ENCODE measurements around the gene KCNK17.

Gene KCNK17

GRCh38 chr6:39266782-39267355, 47.4 kb downstream of the KCNK17 start:
- H3K4me3 ChIP-seq (ENCODE audit: low read depth, low read length): no peak overlapping the region
- no peak overlapping the region for H3K27ac ChIP-seq (ENCODE audit: low read depth, low read length)
- no peaks in the 10 kb centered on the region for H3K79me2 ChIP-seq (ENCODE audit: control insufficient read depth, insufficient read depth, low read length, unreplicated experiment)
- no peak overlapping the region for H2AFZ ChIP-seq (ENCODE audit: low read length, unreplicated experiment)
- H3K36me3 ChIP-seq (ENCODE audit: insufficient read depth, low read length): no peaks in the 10 kb centered on the region
- no peaks in the 10 kb centered on the region for H3K4me1 ChIP-seq (ENCODE audit: control insufficient read depth, insufficient read depth, low read length, unreplicated experiment)
- peaks cover 3% of the 10 kb centered on the region; the same call in 1 of the 2 replicates for H3K27me3 ChIP-seq (ENCODE audit: insufficient read depth, low read length)

- H3K4me1 ChIP-seq (ENCODE audit: control insufficient read depth, insufficient read depth, low read length, unreplicated experiment): no peaks in the 10 kb centered on the region
- H3K27ac ChIP-seq (ENCODE audit: low read depth, low read length): no peak overlapping the region
- peaks cover 3% of the 10 kb centered on the region; the same call in 1 of the 2 replicates for H3K27me3 ChIP-seq (ENCODE audit: insufficient read depth, low read length)
- H3K79me2 ChIP-seq (ENCODE audit: control insufficient read depth, insufficient read depth, low read length, unreplicated experiment): no peaks in the 10 kb centered on the region
- H3K4me3 ChIP-seq (ENCODE audit: low read depth, low read length): no peak overlapping the region
- H2AFZ ChIP-seq (ENCODE audit: low read length, unreplicated experiment): no peak overlapping the region
- no peaks in the 10 kb centered on the region for H3K36me3 ChIP-seq (ENCODE audit: insufficient read depth, low read length)
These were observed 47.8 kb downstream of the KCNK17 start for GRCh38 chr6:39266375-39266774.

GRCh38 chr6:39263303-39264037, 50.7 kb downstream of the KCNK17 start:
- Histone ChIP-seq H3K36me3 (ENCODE audit: insufficient read depth, low read length) (no peaks in the 10 kb centered on the region), H3K79me2 (ENCODE audit: control insufficient read depth, insufficient read depth, low read length, unreplicated experiment) (no peaks in the 10 kb centered on the region), H2AFZ (ENCODE audit: low read length, unreplicated experiment) (no peak overlapping the region), H3K27me3 (ENCODE audit: insufficient read depth, low read length) (peaks cover 3% of the 10 kb centered on the region; the same call in 1 of the 2 replicates), H3K4me3 (ENCODE audit: low read depth, low read length) (no peak overlapping the region), H3K4me1 (ENCODE audit: control insufficient read depth, insufficient read depth, low read length, unreplicated experiment) (no peaks in the 10 kb centered on the region), H3K27ac (ENCODE audit: low read depth, low read length) (no peak overlapping the region)

- H3K4me3 ChIP-seq (ENCODE audit: low read depth, low read length): no peak overlapping the region
- H3K27me3 ChIP-seq (ENCODE audit: insufficient read depth, low read length): peaks cover 3% of the 10 kb centered on the region; the same call in 1 of the 2 replicates
- H3K36me3 ChIP-seq (ENCODE audit: insufficient read depth, low read length): no peaks in the 10 kb centered on the region
- H3K27ac ChIP-seq (ENCODE audit: low read depth, low read length): no peak overlapping the region
- H3K79me2 ChIP-seq (ENCODE audit: control insufficient read depth, insufficient read depth, low read length, unreplicated experiment): no peaks in the 10 kb centered on the region
- H2AFZ ChIP-seq (ENCODE audit: low read length, unreplicated experiment): no peak overlapping the region
- no peaks in the 10 kb centered on the region for H3K4me1 ChIP-seq (ENCODE audit: control insufficient read depth, insufficient read depth, low read length, unreplicated experiment)
These were observed 52.5 kb downstream of the KCNK17 start for GRCh38 chr6:39261751-39262150.

GRCh38 chr6:39260953-39261352, 53.3 kb downstream of the KCNK17 start:
- H3K36me3 ChIP-seq (ENCODE audit: insufficient read depth, low read length): no peaks in the 10 kb centered on the region
- peaks cover 3% of the 10 kb centered on the region; the same call in 1 of the 2 replicates for H3K27me3 ChIP-seq (ENCODE audit: insufficient read depth, low read length)
- H2AFZ ChIP-seq (ENCODE audit: low read length, unreplicated experiment): no peak overlapping the region
- H3K27ac ChIP-seq (ENCODE audit: low read depth, low read length): no peak overlapping the region
- H3K79me2 ChIP-seq (ENCODE audit: control insufficient read depth, insufficient read depth, low read length, unreplicated experiment): no peaks in the 10 kb centered on the region
- H3K4me1 ChIP-seq (ENCODE audit: control insufficient read depth, insufficient read depth, low read length, unreplicated experiment): no peaks in the 10 kb centered on the region
- no peak overlapping the region for H3K4me3 ChIP-seq (ENCODE audit: low read depth, low read length)

- no peak overlapping the region for H2AFZ ChIP-seq (ENCODE audit: low read length, unreplicated experiment)
- H3K79me2 ChIP-seq (ENCODE audit: control insufficient read depth, insufficient read depth, low read length, unreplicated experiment): no peaks in the 10 kb centered on the region
- peaks cover 3% of the 10 kb centered on the region; the same call in 1 of the 2 replicates for H3K27me3 ChIP-seq (ENCODE audit: insufficient read depth, low read length)
- no peaks in the 10 kb centered on the region for H3K36me3 ChIP-seq (ENCODE audit: insufficient read depth, low read length)
- no peak overlapping the region for H3K27ac ChIP-seq (ENCODE audit: low read depth, low read length)
- no peak overlapping the region for H3K4me3 ChIP-seq (ENCODE audit: low read depth, low read length)
- no peaks in the 10 kb centered on the region for H3K4me1 ChIP-seq (ENCODE audit: control insufficient read depth, insufficient read depth, low read length, unreplicated experiment)
These were observed 53.8 kb downstream of the KCNK17 start for GRCh38 chr6:39260456-39260855.

GRCh38 chr6:39256294-39256940, 57.8 kb downstream of the KCNK17 start:
- Histone ChIP-seq H3K36me3 (ENCODE audit: insufficient read depth, low read length) (no peaks in the 10 kb centered on the region), H2AFZ (ENCODE audit: low read length, unreplicated experiment) (no peak overlapping the region), H3K27me3 (ENCODE audit: insufficient read depth, low read length) (peaks cover 2% of the 10 kb centered on the region; the same call in 1 of the 2 replicates), H3K4me3 (ENCODE audit: low read depth, low read length) (no peak overlapping the region), H3K4me1 (ENCODE audit: control insufficient read depth, insufficient read depth, low read length, unreplicated experiment) (no peaks in the 10 kb centered on the region), H3K27ac (ENCODE audit: low read depth, low read length) (no peak overlapping the region), H3K79me2 (ENCODE audit: control insufficient read depth, insufficient read depth, low read length, unreplicated experiment) (no peaks in the 10 kb centered on the region)

- Histone ChIP-seq H3K27me3 (ENCODE audit: insufficient read depth, low read length) (peaks cover 11% of the 10 kb centered on the region; the same call in 1 of the 2 replicates), H3K79me2 (ENCODE audit: control insufficient read depth, insufficient read depth, low read length, unreplicated experiment) (no peaks in the 10 kb centered on the region), H3K27ac (ENCODE audit: low read depth, low read length) (no peak overlapping the region), H2AFZ (ENCODE audit: low read length, unreplicated experiment) (no peak overlapping the region), H3K4me3 (ENCODE audit: low read depth, low read length) (no peak overlapping the region), H3K36me3 (ENCODE audit: insufficient read depth, low read length) (no peaks in the 10 kb centered on the region), H3K4me1 (ENCODE audit: control insufficient read depth, insufficient read depth, low read length, unreplicated experiment) (no peaks in the 10 kb centered on the region)
These were observed 59.2 kb downstream of the KCNK17 start for GRCh38 chr6:39254999-39255535.

GRCh38 chr6:39251406-39251805, 62.8 kb downstream of the KCNK17 start:
- Histone ChIP-seq H3K79me2 (ENCODE audit: control insufficient read depth, insufficient read depth, low read length, unreplicated experiment) (no peaks in the 10 kb centered on the region), H3K4me3 (ENCODE audit: low read depth, low read length) (no peak overlapping the region), H3K36me3 (ENCODE audit: insufficient read depth, low read length) (no peaks in the 10 kb centered on the region), H3K27ac (ENCODE audit: low read depth, low read length) (no peak overlapping the region), H3K27me3 (ENCODE audit: insufficient read depth, low read length) (peaks cover 11% of the 10 kb centered on the region; the same call in 1 of the 2 replicates), H3K4me1 (ENCODE audit: control insufficient read depth, insufficient read depth, low read length, unreplicated experiment) (no peaks in the 10 kb centered on the region), H2AFZ (ENCODE audit: low read length, unreplicated experiment) (no peak overlapping the region)

GRCh38 chr6:39250507-39250906, 63.7 kb downstream of the KCNK17 start:
- H2AFZ ChIP-seq (ENCODE audit: low read length, unreplicated experiment): no peak overlapping the region
- peaks cover 11% of the 10 kb centered on the region; the same call in 1 of the 2 replicates for H3K27me3 ChIP-seq (ENCODE audit: insufficient read depth, low read length)
- no peaks in the 10 kb centered on the region for H3K36me3 ChIP-seq (ENCODE audit: insufficient read depth, low read length)
- no peak overlapping the region for H3K27ac ChIP-seq (ENCODE audit: low read depth, low read length)
- no peaks in the 10 kb centered on the region for H3K4me1 ChIP-seq (ENCODE audit: control insufficient read depth, insufficient read depth, low read length, unreplicated experiment)
- H3K79me2 ChIP-seq (ENCODE audit: control insufficient read depth, insufficient read depth, low read length, unreplicated experiment): no peaks in the 10 kb centered on the region
- no peak overlapping the region for H3K4me3 ChIP-seq (ENCODE audit: low read depth, low read length)
